ENCODE measurements around the gene DCAF11.
A peak's percentile ranks its signal among the peaks of the same experiment; 100 is the strongest.

Gene DCAF11

DNA sequence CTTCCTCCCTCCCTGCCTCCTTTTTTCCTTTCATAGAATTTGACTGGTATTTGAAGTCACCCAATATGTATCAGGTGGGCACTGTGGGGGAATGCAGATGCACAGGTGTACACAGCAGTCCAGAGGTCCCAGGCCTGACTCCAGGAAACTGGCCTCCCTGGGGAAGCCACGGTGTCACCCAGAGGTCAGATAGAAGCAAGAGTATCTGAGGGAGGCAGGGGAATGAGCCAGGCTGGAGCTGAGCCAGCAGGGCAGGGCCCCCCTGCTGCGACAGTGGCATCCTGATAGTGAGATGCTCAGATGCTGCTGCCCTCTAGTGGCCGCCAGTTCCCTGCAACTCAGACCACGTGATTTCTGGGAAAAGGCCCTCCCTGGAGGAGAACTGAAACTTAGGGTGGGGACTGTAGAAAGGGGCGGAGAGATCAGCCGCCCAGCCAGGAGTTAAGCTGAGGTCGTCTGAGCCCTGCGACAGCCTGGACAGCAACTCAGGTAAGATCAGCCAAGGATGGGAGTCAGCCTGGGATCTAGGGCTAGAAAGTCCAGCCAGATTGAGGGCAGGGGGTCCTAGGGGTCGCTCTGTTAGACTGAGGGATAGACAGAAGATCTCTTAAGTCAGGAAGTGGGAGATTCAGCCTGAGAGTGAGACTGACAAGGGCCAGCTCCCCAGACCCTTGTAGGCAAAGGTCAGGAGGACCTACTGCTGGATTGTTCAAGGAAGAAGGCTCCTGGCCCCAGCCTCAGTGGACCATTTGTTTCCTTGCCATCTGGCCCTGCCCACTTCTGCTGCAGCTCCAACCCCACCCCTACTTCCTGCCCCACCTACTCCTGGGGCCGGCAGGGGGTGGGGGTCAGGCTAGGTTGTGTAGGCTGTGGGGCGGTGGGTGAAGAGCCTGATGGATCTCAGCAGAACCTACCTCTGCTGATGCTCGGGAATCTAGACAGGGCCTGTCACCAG is 46.5 kb downstream of the DCAF11 start, which contains the start of gene IRF9:
IRF9 (plus strand) TSS at position 416 of the 955 bp plus-strand sequence. CDS start 880 bp downstream, outside the sequence.
- peak within 1 kb of the TSS; percentile 93 for H3K4me3 Mint-ChIP-seq
- no peaks in the 10 kb centered on the region for H3K27me3 Mint-ChIP-seq
- H3K36me3 Mint-ChIP-seq = peaks cover 81% of the 10 kb centered on the region
- peak; percentile 97 for ATAC-seq
- peaks cover 57% of the 10 kb centered on the region for H3K4me1 Mint-ChIP-seq
- H3K9me3 Mint-ChIP-seq = no peaks in the 10 kb centered on the region
- peak within 1 kb of the TSS; percentile 90 for H3K27ac Mint-ChIP-seq

- Mint-ChIP-seq H3K9me3 (no peaks in the 10 kb centered on the region), H3K27ac (peak overlapping the region; percentile 90), H3K27me3 (no peaks in the 10 kb centered on the region), H3K36me3 (peaks cover 84% of the 10 kb centered on the region), H3K4me1 (peaks cover 57% of the 10 kb centered on the region), H3K4me3 (peak overlapping the region; percentile 93)
- no peak for ATAC-seq
These were observed 47.5 kb downstream of the DCAF11 start for GRCh38 chr14:24162093-24162492.

GRCh38 chr14:24164518-24164991 is 50.0 kb downstream of the DCAF11 start:
- Mint-ChIP-seq H3K27ac (peak overlapping the region; percentile 24), H3K9me3 (no peaks in the 10 kb centered on the region), H3K4me1 (peaks cover 57% of the 10 kb centered on the region), H3K27me3 (no peaks in the 10 kb centered on the region), H3K4me3 (no peak overlapping the region), H3K36me3 (peaks cover 84% of the 10 kb centered on the region)
- no peak for ATAC-seq

- Mint-ChIP-seq H3K4me1 (peaks cover 45% of the 10 kb centered on the region), H3K36me3 (peaks cover 83% of the 10 kb centered on the region), H3K27me3 (no peaks in the 10 kb centered on the region), H3K9me3 (no peaks in the 10 kb centered on the region), H3K4me3 (no peak overlapping the region), H3K27ac (peak overlapping the region; percentile 36)
- ATAC-seq = no peak
These were observed 51.2 kb downstream of the DCAF11 start for GRCh38 chr14:24165785-24166184.

DNA sequence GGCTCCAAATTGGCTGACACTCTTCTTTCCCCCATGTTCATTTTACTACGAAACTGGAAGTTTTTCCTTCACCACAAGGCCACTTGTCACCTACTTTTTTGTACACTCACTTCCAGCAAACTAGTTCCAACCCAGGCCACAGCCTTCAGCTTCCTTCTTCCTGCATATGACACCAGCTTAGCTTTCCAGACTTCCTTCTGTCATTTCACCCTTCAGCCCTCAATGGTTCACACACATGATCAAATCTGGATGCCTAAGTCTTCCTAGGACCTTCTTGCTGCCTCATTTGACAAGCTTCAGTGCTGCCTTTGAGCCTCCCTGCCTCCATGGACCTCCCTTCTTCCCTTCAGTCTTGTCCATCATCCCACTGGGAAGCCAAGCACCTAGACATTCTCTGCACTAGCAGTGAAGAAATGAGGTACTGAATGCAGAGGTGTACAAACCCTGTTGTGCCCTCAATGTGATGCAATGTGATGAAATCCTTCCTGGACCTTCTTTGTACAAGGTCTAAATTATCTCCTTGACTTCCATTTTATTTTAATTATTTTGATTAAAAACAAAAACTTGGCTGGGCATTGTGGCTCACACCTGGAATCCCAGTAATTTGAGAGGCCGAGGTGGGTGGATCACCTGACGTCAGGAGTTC is 53.0 kb downstream of the DCAF11 start:
- no peak for ATAC-seq
- peaks cover 46% of the 10 kb centered on the region for H3K4me1 Mint-ChIP-seq
- H3K27me3 Mint-ChIP-seq = no peaks in the 10 kb centered on the region
- no peaks in the 10 kb centered on the region for H3K9me3 Mint-ChIP-seq
- H3K27ac Mint-ChIP-seq = no peak overlapping the region
- no peak overlapping the region for H3K4me3 Mint-ChIP-seq
- H3K36me3 Mint-ChIP-seq = peaks cover 71% of the 10 kb centered on the region

GRCh38 chr14:24171422-24172260 is 57.1 kb downstream of the DCAF11 start, which contains the start of gene REC8:
TSS of gene REC8 (plus strand) at chr14:24172080. CDS start at chr14:24172553, 473 bp downstream.
- Mint-ChIP-seq H3K27ac (peak within 1 kb of the TSS; percentile 91), H3K9me3 (no peaks in the 10 kb centered on the region), H3K4me3 (peak within 1 kb of the TSS; percentile 90), H3K4me1 (peaks cover 14% of the 10 kb centered on the region), H3K27me3 (no peaks in the 10 kb centered on the region), H3K36me3 (peaks cover 42% of the 10 kb centered on the region)
- peak; percentile 93 for ATAC-seq

- no peak for ATAC-seq
- Mint-ChIP-seq H3K4me1 (peaks cover 14% of the 10 kb centered on the region), H3K27me3 (no peaks in the 10 kb centered on the region), H3K4me3 (peak overlapping the region; percentile 90), H3K9me3 (no peaks in the 10 kb centered on the region), H3K36me3 (peaks cover 40% of the 10 kb centered on the region), H3K27ac (peak overlapping the region; percentile 91)
These were observed 57.8 kb downstream of the DCAF11 start for GRCh38 chr14:24172261-24172860.

DNA sequence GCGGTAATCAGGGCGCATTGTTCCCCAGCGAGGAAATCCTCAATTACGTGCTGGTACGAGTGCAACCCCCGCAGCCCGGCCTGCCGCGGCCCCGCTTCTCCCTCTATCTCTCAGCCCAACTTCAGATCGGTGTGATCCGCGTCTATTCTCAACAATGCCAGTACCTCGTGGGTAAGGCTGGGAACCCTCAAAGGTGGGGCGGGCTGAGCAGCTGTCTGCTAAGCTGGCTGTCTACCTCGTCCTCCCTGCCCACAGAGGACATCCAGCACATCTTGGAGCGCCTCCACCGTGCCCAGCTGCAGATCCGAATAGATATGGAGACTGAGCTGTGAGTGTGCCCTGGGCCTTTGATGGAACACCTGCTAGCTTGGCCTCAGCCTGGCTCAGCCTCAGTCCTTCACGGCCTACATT is 58.3 kb downstream of the DCAF11 start:
- peak overlapping the region; percentile 91 for H3K27ac Mint-ChIP-seq
- peak overlapping the region; percentile 55 for H3K4me3 Mint-ChIP-seq
- H3K4me1 Mint-ChIP-seq = peaks cover 14% of the 10 kb centered on the region
- no peaks in the 10 kb centered on the region for H3K9me3 Mint-ChIP-seq
- H3K36me3 Mint-ChIP-seq = peaks cover 40% of the 10 kb centered on the region
- no peak for ATAC-seq
- H3K27me3 Mint-ChIP-seq = no peaks in the 10 kb centered on the region
